Forelimb muscle (tissue), 1 donor: ENCODE measurements around the gene UBP1. TPM values are rescaled to one million over a fixed set of nuclear protein-coding genes. Genes with fewer than 3 reads are reported as not detected.
"Not testable (repeated sequence)": the region's sequence is repeated elsewhere in the genome, so short reads cannot be mapped to it uniquely, and the experiment has no call there.

Source experiments
- DNase-seq: peaks from one replicate; pipeline ENCODE4 v3.0.0-alpha.2; 2013; ENCODE audit warnings: low read depth
- polyA plus RNA-seq: library from polyadenylated mRNA; unstranded; fragments of 120-200 nt; gene quantifications from one replicate; pipeline ENCODE4 v1.2.1, GENCODE V29; 2013; ENCODE audit not compliant: insufficient read length

Gene UBP1
- polyA plus RNA-seq, 1 donor: 47.9 TPM

DNA sequence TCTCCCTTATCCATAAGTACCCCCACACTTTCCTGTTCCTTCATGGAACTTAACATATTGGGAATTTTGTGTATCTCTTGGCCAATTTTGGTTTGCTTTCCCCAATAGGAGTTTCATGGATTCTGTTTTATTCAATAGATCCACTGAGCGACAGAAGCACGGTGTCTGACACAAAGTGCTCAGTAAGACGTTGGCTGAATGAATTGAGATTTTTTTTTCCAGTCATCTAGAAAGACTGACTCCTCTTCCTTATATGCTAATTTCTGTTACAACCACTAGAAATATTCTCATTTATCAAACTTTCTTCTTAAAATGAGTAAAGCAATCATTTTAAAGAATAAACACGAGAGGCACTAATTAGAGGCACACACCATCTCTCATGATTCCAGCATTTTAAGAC, 48.1 kb downstream of the UBP1 start:
- no peak for DNase-seq

DNA sequence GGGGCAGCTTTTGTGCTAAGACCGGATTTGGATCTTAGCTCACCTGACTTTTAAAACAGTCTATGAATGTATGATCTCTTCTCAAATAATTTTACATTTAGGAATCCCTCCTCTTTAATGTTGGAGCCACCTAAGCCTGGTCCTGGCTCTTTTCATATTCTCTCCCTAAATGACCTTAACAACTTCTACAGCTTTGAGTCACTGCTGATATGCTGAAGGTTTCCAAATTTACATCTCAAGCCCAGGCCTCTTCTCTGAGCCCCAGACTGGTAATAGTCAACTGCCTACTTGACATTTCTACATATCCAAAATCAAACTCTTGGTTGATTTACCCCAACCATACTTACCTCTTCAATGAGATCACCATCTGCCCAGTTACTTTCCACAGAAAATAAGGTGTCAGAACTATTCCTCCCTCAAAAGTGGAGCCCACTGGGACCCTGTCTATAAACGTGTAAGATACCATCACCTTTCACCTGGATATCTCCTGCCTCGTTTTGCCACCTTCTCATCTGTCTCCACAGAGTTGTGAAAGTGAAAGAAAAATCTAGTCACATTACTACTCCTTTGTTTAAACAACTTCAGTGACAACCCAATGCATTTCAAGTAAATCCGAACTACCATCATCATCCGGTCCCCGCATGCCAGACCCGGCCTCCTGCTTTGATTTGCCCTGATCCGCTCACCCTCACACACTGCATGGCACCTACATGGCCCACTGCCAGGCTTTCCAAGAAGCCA, 48.8 kb downstream of the UBP1 start:
- no peak for DNase-seq

- DNase-seq: no peak
Observed at GRCh38 chr3:33389908-33390307, 50.3 kb downstream of the UBP1 start.

DNA sequence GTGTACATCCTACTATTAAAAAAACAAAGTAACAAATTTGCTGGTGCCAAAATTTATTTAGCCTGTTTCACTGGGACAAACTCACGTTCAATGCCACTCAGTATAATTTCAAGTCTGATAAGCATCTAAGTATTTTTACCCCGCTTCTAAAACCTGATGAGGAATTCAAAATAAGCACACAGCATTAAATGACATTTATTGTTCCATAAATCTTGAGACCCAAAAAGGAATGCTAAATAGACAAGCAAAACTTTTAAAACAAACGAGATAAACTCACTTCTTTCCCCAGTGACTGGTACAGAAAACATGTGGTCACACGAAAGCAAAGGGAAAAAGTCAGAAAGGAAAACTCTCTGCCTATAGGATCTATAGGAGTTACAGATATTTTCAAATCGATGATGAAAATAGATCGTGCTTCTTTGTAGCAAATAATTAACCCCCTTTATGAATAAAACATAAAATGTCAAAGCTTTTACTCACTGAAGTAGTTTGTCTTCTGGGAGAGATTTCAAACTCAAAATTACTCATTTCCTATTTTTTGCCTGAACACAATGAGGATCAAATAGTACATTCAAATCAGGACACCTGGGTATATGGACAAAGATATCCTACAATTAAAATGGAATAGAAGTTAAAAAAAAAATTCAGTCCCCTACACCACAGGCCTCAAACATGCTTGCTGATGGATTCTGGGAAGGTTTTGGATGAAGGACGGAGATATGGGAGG, 51.7 kb downstream of the UBP1 start:
- no peak for DNase-seq

- DNase-seq: no peak
Observed at GRCh38 chr3:33386631-33387030, 53.6 kb downstream of the UBP1 start.

- DNase-seq: no peak
Observed at GRCh38 chr3:33385423-33385822, 54.8 kb downstream of the UBP1 start.

- DNase-seq: no peak
Observed at GRCh38 chr3:33383951-33384350, 56.3 kb downstream of the UBP1 start.

GRCh38 chr3:33380653-33381052, 59.6 kb downstream of the UBP1 start:
- no peak for DNase-seq

DNA sequence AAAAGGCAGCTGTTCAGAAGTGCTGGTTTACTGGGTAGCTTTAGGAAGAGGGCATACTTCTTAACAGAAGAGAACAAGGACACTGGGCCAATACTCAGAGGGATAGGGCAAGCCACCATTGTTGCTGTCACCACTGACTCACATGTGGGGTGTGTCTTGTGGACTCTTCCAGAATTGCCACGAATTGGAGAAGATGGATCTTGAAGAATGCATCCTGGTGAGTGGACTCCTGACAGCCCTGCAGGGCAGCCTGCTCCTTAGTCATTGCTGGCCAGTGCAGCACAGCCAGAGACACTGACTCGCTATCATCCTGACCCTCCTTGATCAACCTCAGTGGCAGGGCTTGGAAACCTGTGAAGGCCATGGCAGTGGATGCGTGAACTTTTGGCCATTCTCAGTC, 62.3 kb downstream of the UBP1 start:
- DNase-seq: no peak

GRCh38 chr3:33377489-33377888, 62.7 kb downstream of the UBP1 start:
- no peak for DNase-seq

GRCh38 chr3:33373082-33373437, 67.1 kb downstream of the UBP1 start:
- DNase-seq: no peak

DNA sequence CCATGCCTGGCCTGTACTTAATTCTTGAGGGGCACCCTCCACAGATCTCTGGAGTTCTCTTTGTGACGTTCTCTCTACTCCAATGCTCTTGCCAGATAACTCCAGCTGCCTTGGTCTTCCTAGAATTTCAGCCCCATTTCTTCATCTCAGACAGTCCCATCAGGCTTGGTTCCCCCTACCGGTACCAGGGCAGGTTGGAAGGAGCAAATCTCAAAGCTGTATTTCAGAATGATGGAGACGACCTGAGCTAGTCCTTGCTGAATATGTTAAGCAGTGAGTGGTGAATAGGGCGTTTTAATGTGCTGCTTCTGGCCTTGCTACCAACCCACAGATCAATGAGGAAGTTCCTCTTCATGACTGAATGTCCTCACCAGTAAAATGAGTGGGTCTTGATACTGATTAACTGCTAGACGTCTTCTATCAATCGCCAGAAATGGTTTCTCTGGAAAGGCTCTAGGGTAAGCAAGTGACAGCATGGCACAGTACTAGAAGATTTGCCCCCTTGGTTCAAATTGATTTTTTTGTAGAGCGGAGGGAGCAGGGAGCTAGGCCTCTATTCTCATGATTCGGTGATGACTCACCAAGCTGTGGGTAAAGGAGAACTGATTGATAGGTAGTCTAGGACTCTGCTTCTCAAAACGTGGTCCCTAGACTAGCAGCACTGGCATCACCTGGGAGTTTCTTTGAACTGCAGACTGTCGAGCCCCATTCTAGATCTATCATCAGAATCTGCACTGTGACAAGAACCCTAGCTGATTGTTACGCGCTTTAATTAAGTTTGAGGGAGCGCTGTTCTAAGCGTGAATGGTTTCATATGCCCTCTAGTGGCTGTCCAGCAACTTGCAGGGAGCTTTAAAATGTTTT, 67.8 kb downstream of the UBP1 start:
- DNase-seq: no peak

GRCh38 chr3:33364531-33365128, 75.6 kb downstream of the UBP1 start:
- no peak for DNase-seq

- DNase-seq: no peak
Observed at GRCh38 chr3:33364060-33364459, 76.1 kb downstream of the UBP1 start.

GRCh38 chr3:33363113-33363800, 76.9 kb downstream of the UBP1 start:
- DNase-seq: no peak

- no peak for DNase-seq
Observed at GRCh38 chr3:33360136-33360825, 79.9 kb downstream of the UBP1 start.

GRCh38 chr3:33358172-33358781, 81.9 kb downstream of the UBP1 start:
- DNase-seq: no peak

DNA sequence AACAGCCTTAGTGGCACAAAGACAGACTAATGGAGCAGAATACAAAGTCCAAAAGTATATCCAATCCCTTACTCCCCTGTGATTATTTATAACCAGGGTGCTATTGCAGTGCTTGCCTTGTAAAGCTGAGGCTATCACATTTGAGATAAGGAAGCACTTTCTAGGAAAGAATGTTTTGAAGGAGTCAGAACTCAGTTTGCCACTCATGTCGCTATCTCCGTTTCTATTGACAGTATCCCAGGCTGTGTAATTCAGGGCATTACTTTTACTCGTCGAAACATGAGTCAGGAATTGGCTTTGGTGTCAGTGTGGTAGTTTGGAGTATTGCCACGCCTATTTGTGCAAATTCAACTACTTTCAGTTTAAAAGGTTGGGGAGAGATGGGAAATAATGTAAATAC, 84.6 kb downstream of the UBP1 start:
- DNase-seq: no peak

DNA sequence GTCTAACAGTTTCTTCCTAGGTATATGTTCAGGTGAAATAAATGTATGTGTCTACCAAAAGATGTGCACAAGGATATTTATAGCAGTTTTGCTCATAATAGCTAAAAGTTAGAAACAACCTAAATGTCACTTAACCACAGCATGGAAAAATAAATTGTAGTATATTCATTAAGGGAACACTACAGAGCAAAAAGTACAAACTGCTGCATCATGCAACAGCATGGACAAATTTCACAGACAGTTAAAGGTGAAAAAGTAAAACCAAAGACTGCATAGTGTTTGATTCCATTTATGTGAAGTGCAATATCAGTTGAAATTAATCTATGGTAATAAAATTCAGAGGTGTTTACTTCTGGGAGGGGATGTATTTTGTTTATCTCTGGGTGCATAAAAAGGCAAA, 100.4 kb downstream of the UBP1 start:
- no peak for DNase-seq

DNA sequence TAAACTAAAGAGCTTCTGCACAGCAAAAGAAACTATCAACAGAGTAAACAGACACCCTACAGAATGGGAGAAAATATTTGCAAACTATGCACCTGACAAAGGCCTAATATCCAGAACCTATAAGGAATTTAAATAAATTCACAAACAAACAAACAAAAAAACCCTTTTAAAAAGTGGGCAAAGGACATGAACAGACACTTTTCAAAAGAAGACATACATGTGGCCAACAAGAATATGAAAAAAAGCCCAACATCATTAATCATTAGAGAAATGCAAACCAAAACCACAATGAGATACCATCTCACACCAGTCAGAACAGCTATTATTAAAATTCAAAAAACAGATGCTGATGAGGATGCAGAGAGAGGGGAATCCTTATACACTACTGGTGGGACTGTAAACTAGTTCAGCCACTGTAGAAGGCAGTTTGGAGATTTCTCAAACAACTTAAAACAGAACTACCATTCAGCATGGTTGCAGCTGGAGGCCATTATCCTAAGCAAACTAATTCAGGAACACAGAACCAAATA, 101.2 kb downstream of the UBP1 start:
- not testable (repeated sequence) for DNase-seq
